ELF-1 (cell line): Measurements from ENCODE around the gene ATP5PB.

Experiments used
- DNase-seq: peaks from one replicate; pipeline ENCODE4 v3.0.0-alpha.2; 2016; ENCODE audit warnings: low read depth, low spot score

The ATP5PB gene

DNA sequence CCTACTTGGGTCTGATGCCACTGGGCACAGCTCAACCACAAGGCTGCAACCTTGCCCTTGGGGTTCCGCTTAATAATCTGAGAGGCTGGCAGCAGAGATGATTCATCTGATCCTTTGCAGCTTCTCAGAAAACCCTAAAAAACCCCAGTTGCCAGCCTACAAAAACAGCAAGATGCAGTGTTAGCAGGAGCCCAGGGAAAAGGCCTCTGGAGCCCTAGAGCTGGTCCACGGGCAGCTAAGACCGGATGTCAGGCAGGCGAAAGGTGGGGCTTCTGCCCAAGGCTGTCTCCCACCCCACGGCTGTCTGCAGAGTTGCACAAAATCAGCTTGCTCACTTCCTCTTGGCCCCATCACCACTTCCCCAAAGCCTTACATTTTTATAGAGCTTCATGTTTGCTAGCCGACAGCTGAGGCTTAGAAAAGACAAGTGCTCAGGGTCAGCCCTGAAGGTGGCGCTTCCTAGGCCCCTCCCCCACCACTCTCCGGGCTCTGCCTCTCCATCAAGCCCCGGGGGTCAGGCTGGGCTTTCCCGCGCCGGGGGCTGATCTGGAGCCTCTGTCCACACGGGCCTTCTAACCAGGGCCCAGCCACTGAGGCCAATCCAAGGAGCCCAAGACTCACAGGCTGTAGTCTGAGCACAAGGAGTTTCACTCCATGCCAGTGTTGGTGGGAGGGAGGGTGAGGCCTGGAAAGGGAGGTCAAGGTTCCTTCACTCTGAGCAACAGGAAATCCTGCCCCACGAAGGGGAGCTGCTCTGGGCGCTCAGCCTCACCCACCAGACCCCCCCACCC lies 58.3 kb downstream of the ATP5PB start:
- DNase-seq, result peak; percentile 89

DNA sequence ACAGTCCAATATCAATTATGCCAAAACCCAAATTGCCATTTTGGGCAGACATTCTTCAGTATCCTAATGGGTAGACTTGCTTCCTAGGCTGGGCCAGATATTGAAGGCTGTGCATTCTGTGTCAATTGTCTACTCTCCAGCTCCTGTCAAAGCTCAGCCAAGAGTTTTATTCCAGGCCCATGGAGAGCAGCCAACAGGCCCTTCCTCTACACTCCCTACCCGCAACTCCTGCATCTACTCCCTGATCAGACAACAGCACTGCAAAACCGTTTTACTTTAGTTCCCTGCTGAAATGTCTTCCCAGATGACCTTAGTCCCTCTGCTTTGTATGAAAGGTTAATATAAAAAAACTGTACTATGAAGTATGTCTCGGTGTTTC lies 60.7 kb downstream of the ATP5PB start:
- DNase-seq, result no peak

DNA sequence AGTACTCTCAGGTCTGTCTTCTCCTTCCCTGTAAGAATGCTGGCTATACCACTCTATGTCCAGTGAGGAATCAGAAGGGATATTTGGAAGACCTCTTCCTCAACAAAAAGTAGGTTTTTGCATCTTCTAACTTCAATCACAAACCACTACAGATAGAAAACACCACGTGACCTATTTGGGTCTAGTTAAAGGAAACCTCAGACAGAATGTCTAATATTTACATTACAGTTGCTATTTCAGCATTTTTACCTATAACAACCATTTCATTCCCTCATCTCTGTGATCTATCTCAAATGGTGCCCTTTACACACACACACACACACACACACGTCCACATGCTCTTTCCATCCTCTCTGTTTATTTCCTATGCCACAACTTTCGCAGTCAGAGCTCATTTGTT lies 62.1 kb downstream of the ATP5PB start:
- DNase-seq, result no peak
